ENCODE data around the gene PSMD1.
"Not testable (repeated sequence)": the region's sequence is repeated elsewhere in the genome, so short reads cannot be mapped to it uniquely, and the experiment has no call there.

The PSMD1 gene

DNA sequence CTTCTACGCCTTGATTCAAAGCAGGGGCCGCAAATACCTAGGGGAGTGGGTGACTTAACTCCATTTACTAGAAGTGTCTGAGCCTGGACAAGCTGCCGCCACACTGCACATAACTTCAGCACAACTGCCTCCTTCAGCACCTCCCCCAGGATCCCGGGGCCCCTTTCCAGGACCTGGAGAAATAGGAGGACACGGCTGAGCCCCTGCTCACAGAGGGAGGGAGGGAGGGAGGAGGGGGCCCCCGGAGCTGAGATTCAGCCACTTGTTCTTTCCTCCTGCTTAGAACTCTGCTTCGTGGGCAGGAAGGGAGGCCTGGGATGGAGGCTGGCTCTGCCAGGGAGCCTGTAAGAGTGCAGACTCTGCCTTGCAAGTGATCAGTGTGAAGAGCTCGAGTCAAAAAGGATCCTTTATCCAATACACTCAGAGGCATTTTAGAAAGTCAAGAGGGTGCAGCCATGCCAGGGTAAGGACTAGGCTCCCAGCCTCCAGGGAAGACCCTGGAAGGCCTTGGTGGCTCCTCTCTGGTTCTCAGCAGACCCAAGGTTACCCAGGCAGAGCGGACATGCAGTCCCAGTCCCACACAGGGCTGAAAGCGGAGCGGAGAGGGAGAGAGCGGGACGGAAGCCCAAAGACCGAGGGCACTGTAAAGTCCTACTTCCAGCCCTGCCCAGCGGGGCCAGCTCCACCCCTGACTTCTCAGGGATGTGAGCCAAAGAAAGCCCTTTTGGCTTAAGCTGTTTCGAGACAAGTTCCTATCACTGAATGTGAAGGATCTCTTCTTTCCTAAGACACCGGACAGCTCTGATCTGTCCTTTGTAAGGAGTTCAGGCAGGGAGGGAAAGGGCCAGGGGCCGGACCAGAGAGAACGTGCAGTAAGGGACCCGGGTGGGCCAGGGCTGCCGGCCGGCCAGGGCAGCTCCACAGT, 133.2 kb downstream of the PSMD1 start:
- TF ChIP-seq ZFX (IDR thresholded peaks at IDR 0.05), result no peak
- TF ChIP-seq, protein P1, sequence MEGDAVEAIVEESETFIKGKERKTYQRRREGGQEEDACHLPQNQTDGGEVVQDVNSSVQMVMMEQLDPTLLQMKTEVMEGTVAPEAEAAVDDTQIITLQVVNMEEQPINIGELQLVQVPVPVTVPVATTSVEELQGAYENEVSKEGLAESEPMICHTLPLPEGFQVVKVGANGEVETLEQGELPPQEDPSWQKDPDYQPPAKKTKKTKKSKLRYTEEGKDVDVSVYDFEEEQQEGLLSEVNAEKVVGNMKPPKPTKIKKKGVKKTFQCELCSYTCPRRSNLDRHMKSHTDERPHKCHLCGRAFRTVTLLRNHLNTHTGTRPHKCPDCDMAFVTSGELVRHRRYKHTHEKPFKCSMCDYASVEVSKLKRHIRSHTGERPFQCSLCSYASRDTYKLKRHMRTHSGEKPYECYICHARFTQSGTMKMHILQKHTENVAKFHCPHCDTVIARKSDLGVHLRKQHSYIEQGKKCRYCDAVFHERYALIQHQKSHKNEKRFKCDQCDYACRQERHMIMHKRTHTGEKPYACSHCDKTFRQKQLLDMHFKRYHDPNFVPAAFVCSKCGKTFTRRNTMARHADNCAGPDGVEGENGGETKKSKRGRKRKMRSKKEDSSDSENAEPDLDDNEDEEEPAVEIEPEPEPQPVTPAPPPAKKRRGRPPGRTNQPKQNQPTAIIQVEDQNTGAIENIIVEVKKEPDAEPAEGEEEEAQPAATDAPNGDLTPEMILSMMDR (conservative IDR thresholded peaks at IDR 0.05), result no peak

DNA sequence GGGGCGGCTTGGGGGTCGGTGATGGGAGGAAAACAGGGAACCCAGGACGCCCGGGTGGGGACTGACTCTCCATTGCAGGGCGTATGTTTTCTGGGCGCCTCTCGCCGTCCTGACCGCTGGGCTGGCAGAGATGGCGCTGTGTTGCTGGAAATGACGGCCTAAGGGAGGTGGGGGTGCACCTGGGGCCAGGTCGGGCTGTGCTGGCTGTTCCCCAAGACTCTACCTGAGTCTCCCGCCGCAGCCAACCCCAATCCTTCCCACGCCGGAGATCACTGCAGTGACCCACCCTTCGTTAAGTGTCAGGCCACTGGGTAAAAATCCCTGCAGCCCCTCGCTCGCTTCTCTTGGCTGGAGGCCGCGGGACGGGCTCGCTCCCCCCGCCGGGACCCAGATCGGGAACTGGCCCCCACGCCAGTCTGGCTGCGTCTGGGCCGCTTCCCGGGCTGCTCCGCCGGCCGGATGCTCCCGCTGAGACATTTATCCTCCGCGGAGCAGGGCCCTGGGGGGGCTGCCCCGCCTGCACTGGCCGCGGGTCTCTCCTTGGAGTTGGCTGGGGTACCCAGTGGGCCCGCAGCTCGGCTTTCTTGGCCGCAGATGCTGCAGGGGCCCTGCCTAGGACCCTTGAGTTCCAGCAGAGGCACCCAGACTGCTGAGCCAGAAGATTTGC, 134.0 kb downstream of the PSMD1 start:
- TF ChIP-seq, protein P1 (conservative IDR thresholded peaks at IDR 0.05), result no peak
- TF ChIP-seq ZFX (IDR thresholded peaks at IDR 0.05), result no peak
- no peak overlapping the region for H3K27ac ChIP-seq

More for the DNA sequence above, 133.2 kb downstream of the PSMD1 start:
- H3K27ac ChIP-seq, result no peak overlapping the region

DNA sequence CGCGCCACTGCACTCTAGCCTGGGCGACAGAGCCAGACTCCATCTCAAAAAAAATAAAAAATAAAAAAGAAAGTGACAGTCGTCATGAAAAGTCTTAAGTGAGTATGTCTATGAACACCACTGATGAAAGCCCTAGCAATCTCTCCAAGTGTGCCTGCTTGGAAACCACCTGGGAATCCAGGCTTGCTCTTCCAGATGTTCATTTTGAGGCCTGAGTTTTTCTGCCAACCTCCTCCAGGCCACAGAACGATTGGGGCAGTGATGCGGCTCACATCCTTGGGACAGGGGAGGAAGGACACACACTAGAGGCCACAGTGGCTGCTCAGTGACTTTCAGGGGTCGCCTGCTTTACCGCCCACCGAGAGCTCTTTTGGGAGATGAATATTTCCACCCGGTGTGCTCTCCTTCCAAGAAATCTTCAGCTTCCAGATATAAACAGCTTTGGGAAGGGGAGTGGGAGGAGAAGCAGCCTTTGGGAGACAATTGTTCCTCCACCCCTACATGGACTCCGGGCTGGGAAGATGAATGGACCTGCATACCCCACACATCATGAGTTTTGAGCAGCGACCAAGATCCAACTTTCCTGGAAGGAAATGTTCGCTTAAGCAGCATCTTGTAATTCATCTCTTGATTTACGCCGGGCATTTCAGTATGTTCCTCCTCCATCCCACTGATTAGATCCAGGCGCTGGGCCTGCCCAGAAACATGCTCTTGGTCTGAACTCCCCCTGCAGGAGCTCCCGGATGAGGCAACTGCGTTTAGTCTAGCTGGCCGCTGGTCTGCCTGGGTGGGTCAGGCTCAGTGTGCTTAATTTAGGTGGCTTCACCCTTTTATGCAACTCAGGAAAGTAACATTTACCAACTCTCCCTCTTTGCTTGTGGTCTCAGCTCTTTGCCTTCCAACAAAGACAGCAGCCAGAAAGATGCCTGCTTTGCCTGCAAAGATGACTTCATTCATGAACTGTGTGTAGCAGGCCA, 135.5 kb downstream of the PSMD1 start:
- no peak overlapping the region for H3K27ac ChIP-seq
- TF ChIP-seq ZFX (IDR thresholded peaks at IDR 0.05), result no peak
- TF ChIP-seq, protein P1 (conservative IDR thresholded peaks at IDR 0.05), result no peak; the same call in 1 of the 2 replicates

DNA sequence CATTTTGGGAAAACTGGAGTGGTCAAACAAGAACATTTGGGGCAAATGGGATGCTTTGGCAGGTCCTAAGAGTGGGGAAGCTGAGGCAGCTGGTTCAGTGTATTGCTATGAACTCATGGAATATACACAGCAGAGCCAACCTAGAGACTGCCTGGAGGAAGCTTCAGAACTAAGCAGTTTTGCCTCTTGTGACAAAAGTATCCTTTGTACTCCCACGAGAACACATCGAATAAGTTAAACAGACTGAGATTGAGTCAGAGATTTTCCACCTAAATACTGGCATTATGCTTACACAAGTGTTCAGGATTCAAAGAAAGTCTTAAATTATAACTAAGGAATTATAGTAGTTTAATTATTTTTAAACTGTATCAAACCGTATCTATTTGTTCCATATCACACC, 136.5 kb downstream of the PSMD1 start:
- H3K27ac ChIP-seq, result no peak overlapping the region

DNA sequence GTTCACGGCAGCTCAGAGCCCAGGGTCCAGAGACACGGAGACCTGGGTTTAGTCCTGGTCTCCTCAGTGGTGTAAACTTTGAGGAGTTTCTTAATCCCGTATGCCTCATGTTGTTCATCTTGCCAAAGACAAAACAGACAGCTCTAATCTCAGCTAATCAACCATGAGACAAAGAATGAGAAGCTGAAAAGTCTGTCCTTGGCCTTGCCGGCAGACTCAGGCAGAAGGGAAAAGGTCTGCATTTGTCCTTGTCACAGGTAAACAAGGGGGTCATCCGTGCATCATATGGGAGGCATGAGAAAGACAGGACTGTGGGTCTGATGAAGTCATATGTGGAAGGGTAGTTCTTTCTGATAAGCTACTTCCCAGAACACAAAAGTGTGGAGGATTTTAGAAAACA, 139.9 kb downstream of the PSMD1 start:
- H3K27ac ChIP-seq, result no peak overlapping the region
- no peak for TF ChIP-seq ZFX (IDR thresholded peaks at IDR 0.05)

More for the DNA sequence above, 136.5 kb downstream of the PSMD1 start:
- no peak for TF ChIP-seq ZFX (IDR thresholded peaks at IDR 0.05)
- TF ChIP-seq, protein P1 (conservative IDR thresholded peaks at IDR 0.05), result no peak

DNA sequence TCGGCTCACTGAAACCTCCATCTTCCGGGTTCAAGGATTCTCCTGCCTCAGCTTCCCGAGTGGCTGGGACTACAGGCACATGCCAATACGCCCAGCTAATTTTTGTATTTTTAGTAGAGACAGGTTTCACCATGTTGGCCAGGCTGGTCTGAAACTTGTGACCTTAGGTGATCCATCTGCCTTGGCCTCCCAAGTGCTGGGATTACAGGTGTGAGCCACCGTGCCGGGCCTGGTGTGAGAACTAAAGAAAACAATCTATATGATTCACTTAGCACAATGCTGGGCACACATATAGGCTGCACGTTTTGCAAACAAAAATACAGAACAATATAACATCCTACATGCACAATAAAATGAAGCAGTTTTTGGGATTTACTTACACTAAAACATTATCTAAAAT, 140.5 kb downstream of the PSMD1 start:
- H3K27ac ChIP-seq, result not testable (repeated sequence)

DNA sequence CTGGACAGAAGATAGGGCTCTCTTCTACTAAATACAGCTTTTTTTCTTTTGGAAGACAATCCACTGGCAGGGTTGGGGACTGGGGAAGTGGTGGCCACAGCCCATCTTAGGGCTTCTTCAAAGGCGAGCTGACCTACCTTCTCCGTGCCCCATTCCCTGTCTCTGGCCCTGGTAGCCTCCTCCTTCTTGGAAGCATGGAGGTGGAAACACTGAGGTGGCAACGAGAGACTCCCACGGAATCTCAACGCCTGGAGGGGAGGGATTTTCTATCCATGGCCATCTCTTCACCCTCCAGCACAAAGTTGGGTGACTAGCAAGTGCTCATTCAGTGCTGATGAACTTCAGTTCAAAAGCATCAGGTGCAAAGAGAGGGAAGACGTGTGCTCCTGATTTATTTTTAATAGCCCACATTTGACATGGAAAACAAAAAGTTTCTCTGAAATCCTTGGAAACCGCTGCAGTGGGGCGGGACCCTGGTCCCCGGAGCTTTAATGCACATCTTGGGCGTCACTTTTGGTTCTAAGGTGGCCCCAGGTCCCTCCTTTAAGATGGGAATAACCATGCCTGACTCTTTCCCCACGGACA, 141.1 kb downstream of the PSMD1 start:
- peak overlapping the region; percentile 62 for H3K27ac ChIP-seq
- TF ChIP-seq, protein P1 (conservative IDR thresholded peaks at IDR 0.05), result no peak
- TF ChIP-seq ZFX (IDR thresholded peaks at IDR 0.05), result no peak

Data from C4-2B (cell line).